HG02943 (cell line): ENCODE data around the gene NVL.
"Not testable (repeated sequence)": the region's sequence is repeated elsewhere in the genome, so short reads cannot be mapped to it uniquely, and the experiment has no call there.

Experiments used
- ATAC-seq: cut with Tn5 transposase; IDR thresholded peaks from one replicate; pipeline ENCODE4 v1.9.1; 2021; ENCODE audit warnings: mild to moderate bottlenecking, low read depth, moderate library complexity; ENCODE audit not compliant: unreplicated experiment

The NVL gene

DNA sequence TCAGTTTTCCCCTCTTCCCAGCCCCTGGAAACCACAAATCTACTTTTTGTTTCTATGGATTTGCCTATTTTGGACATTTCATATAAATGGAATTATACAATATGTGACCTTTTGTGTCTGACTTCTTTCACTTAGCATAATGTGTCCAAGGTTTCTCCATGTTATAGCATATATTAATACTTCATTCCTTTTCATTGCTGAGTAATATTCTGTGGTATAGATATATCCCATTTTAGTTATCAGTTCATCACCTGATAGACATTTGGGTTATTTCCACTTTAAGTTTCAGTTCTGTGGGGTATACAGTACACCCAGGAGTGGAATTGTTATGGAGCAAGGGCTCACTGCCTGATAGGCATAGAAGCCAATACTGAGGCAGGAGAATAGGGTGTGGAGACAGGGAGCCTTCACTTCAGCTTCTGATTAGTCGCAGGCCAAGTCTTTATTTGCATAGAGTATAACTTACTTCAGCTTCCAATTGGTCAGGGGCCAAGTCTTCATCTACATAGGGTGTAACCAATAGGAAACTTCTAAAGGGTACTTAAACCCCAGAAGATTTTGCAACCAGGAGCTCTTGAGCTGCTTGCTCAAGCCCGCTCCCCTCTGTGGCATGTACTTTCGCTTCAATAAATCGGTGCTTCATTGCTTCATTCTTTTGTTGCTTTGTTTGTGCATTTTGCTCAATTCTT lies 8.3 kb upstream of the NVL start:
- no peak for ATAC-seq

DNA sequence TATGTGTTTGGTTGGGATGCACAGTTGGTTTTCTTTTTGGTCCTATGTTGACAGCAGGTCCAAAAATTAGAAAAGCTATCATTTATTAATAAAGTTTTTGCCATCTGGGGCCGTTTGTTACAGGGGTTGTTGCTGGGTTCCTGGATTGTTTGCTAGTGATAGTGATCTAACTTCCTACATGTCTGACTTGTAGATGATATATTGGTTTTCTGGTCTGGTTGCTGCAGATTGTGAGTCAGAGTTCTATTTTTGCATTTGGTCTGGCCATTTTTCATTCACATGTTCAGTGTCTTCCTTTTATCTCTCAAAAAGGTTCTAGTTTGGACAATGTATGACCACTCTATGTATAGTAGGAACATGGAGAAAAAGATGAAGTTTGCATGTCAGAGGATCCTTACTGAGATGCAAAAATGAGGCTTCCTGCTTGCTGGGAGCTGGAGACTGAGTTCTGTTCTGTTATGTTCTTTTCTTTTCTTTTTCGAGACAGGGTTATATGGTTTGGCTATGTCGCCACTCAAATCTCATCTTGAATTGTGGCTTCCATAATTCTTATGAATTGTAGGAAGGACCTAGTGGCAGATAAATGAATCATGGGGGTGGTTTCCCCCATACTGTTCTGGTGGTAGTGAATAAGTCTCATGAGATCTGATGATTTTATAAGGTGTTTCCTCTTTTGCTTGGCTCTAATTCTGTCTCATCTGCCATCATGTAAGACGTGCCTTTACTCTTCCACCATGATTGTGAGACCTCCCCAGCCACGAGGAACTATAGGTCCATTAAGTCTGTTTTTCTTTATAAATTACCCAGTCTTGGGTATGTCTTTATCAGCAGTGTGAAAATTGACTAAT lies 4.2 kb upstream of the NVL start:
- ATAC-seq, result no peak

DNA sequence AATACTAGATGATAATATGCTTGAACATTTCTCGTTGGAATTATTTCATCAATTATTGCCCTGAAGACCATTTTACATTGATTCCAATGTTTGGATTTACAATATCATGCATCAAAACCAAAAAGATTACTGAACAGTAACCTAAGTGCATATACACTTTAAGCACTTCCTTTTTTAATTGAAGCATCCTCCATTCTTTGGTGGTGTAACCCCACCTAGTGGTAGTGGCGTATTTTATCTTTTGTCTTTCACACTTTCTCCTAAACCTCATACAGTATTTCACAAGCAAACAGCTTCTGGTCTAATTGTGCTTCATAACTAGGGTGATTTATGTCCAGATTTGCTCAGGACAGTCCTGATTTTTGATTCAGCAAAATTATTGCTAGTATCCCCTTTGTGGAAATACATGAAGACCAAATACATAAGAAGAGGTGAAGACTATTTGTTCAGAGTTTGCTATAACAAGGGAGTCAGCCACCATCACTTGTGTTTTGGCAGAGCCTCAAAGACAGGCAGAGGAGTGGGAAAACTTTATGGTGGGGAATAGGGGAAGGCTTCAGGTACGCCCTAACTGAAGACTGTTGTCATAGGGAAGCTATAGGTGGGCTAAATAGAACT lies 3.4 kb upstream of the NVL start:
- ATAC-seq, result peak; percentile 45

DNA sequence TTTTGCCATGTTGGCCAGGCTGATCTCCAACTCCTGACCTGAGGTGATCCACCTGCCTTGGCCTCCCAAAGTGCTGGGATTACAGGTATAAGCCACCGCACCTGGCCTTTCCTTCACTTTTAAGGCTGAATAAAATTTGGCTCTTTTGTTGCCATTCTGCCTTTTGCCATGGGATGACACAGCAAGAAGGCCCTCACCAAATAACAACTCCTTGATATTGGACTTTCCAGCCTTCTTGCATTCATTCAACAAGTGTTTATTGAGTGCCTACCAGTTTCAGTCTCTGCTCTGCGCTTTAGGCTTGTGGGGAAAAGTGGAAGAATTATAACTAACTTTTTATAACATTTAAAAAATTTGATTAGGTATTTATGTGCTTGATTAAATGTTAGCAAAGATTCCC lies 1.9 kb upstream of the NVL start:
- no peak for ATAC-seq

DNA sequence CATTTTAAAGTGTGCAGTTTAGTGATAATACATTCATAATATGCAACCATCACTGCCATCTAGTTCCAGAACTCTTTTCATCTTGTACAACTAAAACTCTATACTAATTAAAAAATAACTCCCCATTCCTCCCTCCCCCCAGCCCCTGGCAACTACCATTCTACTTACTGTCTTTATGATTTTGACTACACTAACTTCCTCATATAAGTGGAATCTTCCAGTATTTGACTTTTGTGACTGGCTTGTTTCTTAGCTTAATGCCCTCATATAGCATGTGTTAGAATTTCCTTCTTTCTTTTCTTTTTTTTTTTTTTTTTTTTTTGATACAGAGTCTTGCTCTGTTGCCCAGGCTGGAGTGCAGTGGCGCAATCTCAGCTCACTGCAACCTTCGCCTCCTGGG lies 1.4 kb upstream of the NVL start:
- no peak for ATAC-seq

GRCh38 chr1:224329484-224329841 lies 509 bp downstream of the NVL start:
- no peak for ATAC-seq

- ATAC-seq, result no peak
These were observed 1.3 kb downstream of the NVL start for GRCh38 chr1:224328644-224329043.

DNA sequence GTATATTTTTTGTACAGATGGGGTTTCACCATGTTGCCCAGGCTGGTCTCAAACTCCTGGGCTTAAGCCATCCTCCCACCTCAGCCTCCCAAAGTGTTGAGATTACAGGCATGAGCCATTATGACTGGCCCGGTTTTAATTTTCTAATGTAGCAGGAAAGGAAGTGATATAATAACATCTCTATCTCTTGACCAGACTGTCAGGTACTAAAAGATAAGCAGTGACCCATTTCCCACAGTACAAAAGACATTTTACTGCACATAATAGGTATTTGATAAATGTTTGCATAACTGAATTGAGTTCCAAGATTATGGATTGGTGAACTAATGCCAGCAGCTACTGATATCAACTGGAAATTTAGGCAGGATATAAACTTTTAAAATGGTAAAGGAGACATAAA lies 4.0 kb downstream of the NVL start:
- no peak for ATAC-seq

DNA sequence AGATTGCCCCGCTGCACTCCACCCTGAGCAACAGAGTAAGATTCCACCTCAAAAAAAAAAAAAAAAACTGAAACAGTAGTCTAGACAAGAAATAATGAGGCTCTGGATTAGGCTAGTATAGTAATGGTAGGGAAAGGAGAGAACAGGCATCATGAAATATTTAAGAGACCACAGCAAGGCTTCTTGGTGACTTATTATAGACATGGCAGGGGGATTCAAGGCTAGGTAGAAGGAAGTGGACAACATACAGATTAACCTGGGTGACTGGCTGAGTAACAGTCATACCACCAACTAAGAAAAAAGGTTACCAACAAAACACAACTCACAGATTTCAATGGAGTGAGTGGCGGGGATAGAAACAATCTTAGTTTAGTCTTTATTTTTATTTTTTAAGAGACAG lies 8.3 kb downstream of the NVL start:
- ATAC-seq, result no peak

DNA sequence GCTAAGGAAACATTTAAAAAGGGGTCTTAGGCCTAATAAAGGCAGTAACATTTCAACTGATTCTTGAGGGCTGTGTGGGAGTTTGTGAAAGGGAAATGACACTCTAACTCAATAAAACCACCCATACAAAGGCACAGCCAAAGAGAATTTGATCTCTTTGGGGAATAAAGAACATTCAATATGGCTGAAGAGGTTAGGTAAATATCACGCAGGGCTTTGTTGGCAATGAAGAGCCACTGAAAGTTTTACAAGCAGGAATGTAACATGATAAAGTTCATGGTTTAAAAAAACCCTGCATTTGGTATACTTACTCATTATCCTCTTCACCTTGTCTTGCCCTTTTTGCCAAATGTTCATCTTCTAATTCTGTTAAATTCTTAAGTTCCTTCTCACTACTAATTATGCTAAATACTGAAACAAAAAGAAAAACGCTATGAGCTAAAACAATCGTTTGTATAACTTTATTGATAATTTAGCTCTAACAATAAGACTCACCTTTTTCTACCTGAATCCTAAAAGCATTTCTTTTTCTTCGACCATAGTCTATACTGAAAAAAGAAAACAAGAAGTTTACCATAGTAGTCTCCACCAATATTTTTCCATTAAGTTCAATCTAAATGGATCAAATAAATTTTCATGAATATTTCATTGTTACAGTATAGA lies 12.5 kb downstream of the NVL start:
- ATAC-seq, result no peak

- no peak for ATAC-seq
These were observed 17.9 kb downstream of the NVL start for GRCh38 chr1:224312025-224312424.

- not testable (repeated sequence) for ATAC-seq
These were observed 18.5 kb downstream of the NVL start for GRCh38 chr1:224311503-224311902.

GRCh38 chr1:224308064-224308463 lies 21.9 kb downstream of the NVL start:
- ATAC-seq, result no peak

DNA sequence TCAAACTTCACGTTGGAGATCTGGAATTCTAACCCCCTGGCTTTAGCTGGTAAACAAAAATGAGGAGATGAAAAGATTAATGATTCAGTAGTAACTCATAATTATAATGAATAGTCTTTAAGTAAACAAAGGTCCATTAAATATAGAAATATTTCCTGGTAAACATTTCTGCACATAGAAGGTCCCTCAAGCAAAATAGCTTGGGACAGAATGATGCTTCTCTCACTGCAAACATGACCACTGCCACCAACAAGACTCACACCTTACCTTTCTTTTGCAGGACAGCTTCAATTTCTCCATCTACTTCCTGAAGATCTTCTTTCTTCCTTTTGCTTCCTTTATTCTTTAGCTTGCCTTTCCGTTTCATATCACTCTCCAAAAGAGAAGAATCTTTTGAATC lies 25.2 kb downstream of the NVL start:
- no peak for ATAC-seq

GRCh38 chr1:224302947-224303346 lies 27.0 kb downstream of the NVL start:
- ATAC-seq, result no peak

DNA sequence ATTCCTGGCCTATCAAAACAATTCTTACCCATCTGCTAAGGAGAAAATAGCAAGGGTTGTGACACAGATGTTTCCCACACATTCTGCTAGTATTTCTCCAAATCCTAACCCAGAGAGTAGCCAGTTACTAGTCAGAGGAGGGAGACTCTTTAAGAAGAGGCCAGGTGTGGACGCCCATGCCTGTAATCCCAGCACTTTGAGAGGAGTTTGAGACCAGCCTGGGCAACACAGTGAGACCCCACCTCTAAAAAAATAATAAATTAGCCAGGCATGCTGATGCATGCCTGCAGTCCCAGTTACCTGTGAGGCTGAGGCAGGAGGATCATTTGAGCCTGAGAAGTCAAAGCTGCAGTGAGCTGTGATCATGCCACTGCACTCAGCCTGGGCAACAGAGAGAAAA lies 28.6 kb downstream of the NVL start:
- ATAC-seq, result no peak

GRCh38 chr1:224300346-224300745 lies 29.6 kb downstream of the NVL start:
- no peak for ATAC-seq

GRCh38 chr1:224298346-224299330 lies 31.3 kb downstream of the NVL start:
- ATAC-seq, result no peak

- no peak for ATAC-seq
These were observed 35.2 kb downstream of the NVL start for GRCh38 chr1:224294775-224295174.

GRCh38 chr1:224292419-224292818 lies 37.6 kb downstream of the NVL start:
- ATAC-seq, result no peak
